Left ventricle myocardium superior (tissue), 1 donor: ENCODE results near the gene LRP2. TPM values are rescaled to one million over a fixed set of nuclear protein-coding genes. Genes with fewer than 3 reads are reported as not detected.

Source experiments
- ATAC-seq: fragments of 200-7000 bp; cut with Tn5 transposase; one replicate; pipeline ENCODE4 v1.9.1; 2020; ENCODE audit warnings: mild to moderate bottlenecking, moderate library complexity
- DNase-seq: peaks from one replicate; pipeline ENCODE4 v3.0.0-alpha.2; 2020
- intact Hi-C: fragments of 100-400 bp; cut with micrococcal nuclease; formaldehyde crosslinking; loops from one replicate; pipeline ENCODE4 v1.11.0; 2022
- total RNA-seq: library from RNA; stranded (reverse); fragmentation: NEBNext Ultra II Directional; extraction: Animal tissue kit (Norgen Biotek cat#: 25700); gene quantifications from one replicate; pipeline ENCODE4 v1.2.1, GENCODE V29; 2021
- donor health status: DM: no; HTN: yes; CAD: no; lungs with severe emphysema.

The LRP2 gene
- total RNA-seq, 1 donor from 2014 or later = 2.0 TPM

DNA sequence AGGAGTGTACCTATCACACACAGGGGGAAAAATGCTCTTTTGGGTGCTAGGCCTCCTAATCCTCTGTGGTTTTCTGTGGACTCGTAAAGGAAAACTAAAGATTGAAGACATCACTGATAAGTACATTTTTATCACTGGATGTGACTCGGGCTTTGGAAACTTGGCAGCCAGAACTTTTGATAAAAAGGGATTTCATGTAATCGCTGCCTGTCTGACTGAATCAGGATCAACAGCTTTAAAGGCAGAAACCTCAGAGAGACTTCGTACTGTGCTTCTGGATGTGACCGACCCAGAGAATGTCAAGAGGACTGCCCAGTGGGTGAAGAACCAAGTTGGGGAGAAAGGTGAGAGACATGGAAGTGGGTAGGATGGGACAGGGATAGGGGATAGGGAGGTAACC lies 280.8 kb downstream of the LRP2 start:
- DNase-seq = no peak
- intact Hi-C loops = no loop called here
- ATAC-seq = no peak

DNA sequence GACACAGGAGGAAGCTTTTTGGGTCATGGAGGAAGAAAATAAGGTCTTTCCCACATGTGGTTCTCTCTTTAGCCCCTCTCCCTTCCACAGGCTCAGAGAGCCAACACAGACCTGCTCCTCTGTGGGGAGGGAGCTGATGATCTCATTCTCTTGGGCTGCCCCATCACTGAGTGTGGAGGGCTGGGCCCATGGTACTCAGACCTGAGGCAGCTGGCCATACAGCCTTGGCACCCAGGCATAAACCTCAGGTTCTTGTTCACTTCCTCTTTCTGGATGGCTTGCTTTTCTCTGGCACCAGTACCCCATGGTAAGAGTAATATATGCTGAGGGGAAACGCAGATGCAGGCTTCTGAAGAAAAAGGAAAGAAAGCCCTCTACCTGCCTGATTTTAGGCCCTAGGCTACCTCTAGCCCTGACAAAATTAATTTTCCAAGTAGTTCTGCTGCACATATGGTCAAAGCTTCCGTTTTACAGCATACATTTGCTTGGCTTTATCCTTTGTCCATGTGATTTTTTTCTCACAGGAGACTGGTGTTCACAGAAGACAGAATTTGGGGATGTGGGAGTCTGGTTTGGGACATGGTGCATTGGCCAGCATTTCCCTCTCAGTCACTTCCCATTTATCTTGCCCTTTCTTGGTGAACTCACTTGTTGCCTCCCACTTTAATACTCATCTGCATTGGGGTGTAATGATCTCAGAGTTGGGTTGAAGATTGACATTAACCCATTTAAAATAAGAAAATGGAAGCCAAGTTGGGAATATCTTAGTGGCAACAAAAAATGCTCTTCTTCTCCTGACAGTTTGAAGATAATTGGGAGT lies 281.9 kb downstream of the LRP2 start:
- ATAC-seq (peak; percentile 39), DNase-seq (no peak)
- intact Hi-C loops = no loop called here

DNA sequence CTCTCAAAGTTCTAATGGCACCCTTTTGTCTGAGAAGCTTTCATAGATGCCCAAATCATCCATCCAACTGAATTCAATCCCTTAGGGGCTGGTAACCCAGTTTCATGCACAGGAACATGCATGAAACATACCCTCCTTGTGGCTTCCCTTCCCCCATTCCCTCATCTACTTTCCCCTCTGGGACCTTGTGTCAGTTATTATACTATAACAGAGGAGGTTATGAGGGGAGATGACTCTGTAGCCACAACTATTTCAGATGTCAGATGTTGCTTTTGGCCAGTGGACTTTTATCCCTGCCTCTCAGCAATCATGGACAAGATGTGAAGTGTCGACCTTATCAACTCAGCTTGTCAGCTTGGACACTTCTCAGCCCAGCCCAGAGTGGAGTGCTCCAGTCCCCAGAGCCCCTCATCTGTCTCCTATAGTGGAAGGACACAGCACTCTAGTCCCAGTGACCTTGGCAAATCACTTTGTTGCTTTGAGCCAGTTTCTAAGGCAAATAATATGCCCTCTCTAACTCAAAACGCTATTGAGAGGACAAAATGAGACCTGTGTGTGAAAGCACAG lies 284.6 kb downstream of the LRP2 start:
- ATAC-seq = peak; percentile 92
- no peak for DNase-seq
- intact Hi-C loops = no loop called here

Other genes starting within 250 kb of the LRP2 start
- 7.5 TPM for gene BBS5, start 117.0 kb upstream of the LRP2 start, total RNA-seq
- 168 TPM for gene KLHL41, start 147.2 kb upstream of the LRP2 start, total RNA-seq
- gene FASTKD1, start 211.3 kb upstream of the LRP2 start, total RNA-seq = 111 TPM
- gene PPIG, start 221.8 kb upstream of the LRP2 start, total RNA-seq = 35.2 TPM